WI38 (cell line): ENCODE data around the gene C1orf185.
"Not testable (repeated sequence)": the region's sequence is repeated elsewhere in the genome, so short reads cannot be mapped to it uniquely, and the experiment has no call there.

Source experiments
- H3K4me3 ChIP-seq: 2 replicates; pipeline ENCODE4 v1.5.1; 2011; ENCODE audit warnings: low read depth, mild to moderate bottlenecking, control low read depth, low read length
- CTCF ChIP-seq: IDR thresholded peaks from 2 replicates; pipeline ENCODE4 v1.5.1; 2012; ENCODE audit warnings: low read depth, mild to moderate bottlenecking, control low read depth, low read length

C1orf185 gene

GRCh38 chr1:51100264-51100880, 1.7 kb upstream of the C1orf185 start:
- H3K4me3 ChIP-seq, result no peak overlapping the region
- no peak for TF ChIP-seq CTCF

- no peak overlapping the region for H3K4me3 ChIP-seq
- no peak for TF ChIP-seq CTCF
These were observed 12.1 kb downstream of the C1orf185 start for GRCh38 chr1:51114137-51114536.

- no peak for TF ChIP-seq CTCF
- H3K4me3 ChIP-seq, result peak overlapping the region; percentile 15; the same call in 1 of the 2 replicates
These were observed 13.8 kb downstream of the C1orf185 start for GRCh38 chr1:51115714-51116404.

- no peak for TF ChIP-seq CTCF
- no peak overlapping the region for H3K4me3 ChIP-seq
These were observed 17.3 kb downstream of the C1orf185 start for GRCh38 chr1:51119331-51119730.

GRCh38 chr1:51120629-51121028, 18.6 kb downstream of the C1orf185 start:
- H3K4me3 ChIP-seq, result no peak overlapping the region
- no peak for TF ChIP-seq CTCF

- H3K4me3 ChIP-seq, result not testable (repeated sequence)
These were observed 25.1 kb downstream of the C1orf185 start for GRCh38 chr1:51127152-51127551.

- no peak overlapping the region for H3K4me3 ChIP-seq
- no peak for TF ChIP-seq CTCF
These were observed 29.2 kb downstream of the C1orf185 start for GRCh38 chr1:51131185-51131584.
